ENCODE measurements around the gene KRTCAP3.

KRTCAP3 gene

DNA sequence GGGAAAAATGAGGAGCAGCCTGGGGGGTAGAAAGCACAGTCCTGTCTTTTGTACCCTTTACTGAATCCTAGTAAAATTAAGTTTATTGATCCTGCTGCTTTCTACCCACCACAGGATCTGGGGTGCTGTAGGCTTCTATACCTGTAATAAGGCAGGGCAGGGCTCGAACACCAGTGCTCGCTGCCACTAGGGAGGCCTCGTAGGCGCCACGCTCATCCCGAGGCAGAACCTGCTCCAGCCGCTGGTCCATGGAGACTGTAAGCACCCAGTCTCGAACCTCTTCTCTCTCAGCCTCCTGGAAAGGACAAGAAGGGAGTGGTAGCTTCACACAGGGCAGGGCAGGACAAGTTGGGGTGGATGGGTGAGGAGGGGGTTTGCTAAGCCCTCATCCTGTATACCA is 3.0 kb downstream of the KRTCAP3 start:
- TF ChIP-seq ZFX (IDR thresholded peaks at IDR 0.05): no peak
- no peak for TF ChIP-seq CTCF (conservative IDR thresholded peaks at IDR 0.05)
- H3K27ac ChIP-seq: no peak overlapping the region

DNA sequence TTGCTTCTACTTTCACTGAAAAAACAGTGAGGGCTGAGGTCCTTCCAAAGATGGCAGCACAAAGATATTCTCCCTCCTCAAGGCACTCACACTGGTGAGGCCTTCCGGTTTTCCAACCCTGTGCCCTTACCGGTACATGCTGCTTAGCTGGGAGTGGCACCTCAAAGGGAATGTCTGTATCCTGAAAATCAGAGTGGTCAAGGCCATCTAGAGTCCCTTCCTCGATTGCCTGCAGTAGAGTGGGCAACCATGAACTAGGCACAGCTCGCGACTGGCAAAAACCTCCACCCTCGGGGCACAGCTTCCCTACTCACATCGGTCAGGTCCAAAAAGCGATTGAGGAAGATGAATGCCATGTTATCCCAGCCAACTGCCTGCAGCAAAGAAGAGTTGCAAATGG is 3.4 kb downstream of the KRTCAP3 start:
- TF ChIP-seq CTCF (conservative IDR thresholded peaks at IDR 0.05): no peak
- TF ChIP-seq ZFX (IDR thresholded peaks at IDR 0.05): no peak

GRCh38 chr2:27446057-27446456 is 3.9 kb downstream of the KRTCAP3 start:
- TF ChIP-seq ZFX (IDR thresholded peaks at IDR 0.05): no peak
- TF ChIP-seq CTCF (conservative IDR thresholded peaks at IDR 0.05): no peak

More for the DNA sequence above, 3.4 kb downstream of the KRTCAP3 start:
- peak overlapping the region; percentile 27 for H3K27ac ChIP-seq

GRCh38 chr2:27448381-27448780 is 6.2 kb downstream of the KRTCAP3 start:
- no peak for TF ChIP-seq CTCF (conservative IDR thresholded peaks at IDR 0.05)
- no peak for TF ChIP-seq ZFX (IDR thresholded peaks at IDR 0.05)
- no peak overlapping the region for H3K27ac ChIP-seq

More at GRCh38 chr2:27446057-27446456, 3.9 kb downstream of the KRTCAP3 start:
- peak overlapping the region; percentile 27 for H3K27ac ChIP-seq

GRCh38 chr2:27451095-27451494 is 8.9 kb downstream of the KRTCAP3 start:
- H3K27ac ChIP-seq: no peak overlapping the region
- TF ChIP-seq ZFX (IDR thresholded peaks at IDR 0.05) (no peak), CTCF (conservative IDR thresholded peaks at IDR 0.05) (no peak)

- H3K27ac ChIP-seq: no peak overlapping the region
- TF ChIP-seq CTCF (conservative IDR thresholded peaks at IDR 0.05): no peak
- no peak for TF ChIP-seq ZFX (IDR thresholded peaks at IDR 0.05)
Measured at GRCh38 chr2:27453968-27454367, 11.8 kb downstream of the KRTCAP3 start.

- TF ChIP-seq ZFX (IDR thresholded peaks at IDR 0.05): no peak
- no peak for TF ChIP-seq CTCF (conservative IDR thresholded peaks at IDR 0.05)
- no peak overlapping the region for H3K27ac ChIP-seq
Measured at GRCh38 chr2:27461118-27461517, 18.9 kb downstream of the KRTCAP3 start.
